CD4-positive, CD25-positive, alpha-beta regulatory T cell (primary cell): ENCODE results near the gene MPP2. TPM values are rescaled to one million over a fixed set of nuclear protein-coding genes. Genes with fewer than 3 reads are reported as not detected.

Source experiments
- ATAC-seq, 2 donors: fragments of 150-1000 bp; cut with Tn5 transposase; one replicate each; pipeline ENCODE4 v1.10.0; 2021; ENCODE audit warnings: low read depth in 2 of 2, moderate number of reproducible peaks in 2 of 2, moderate library complexity in 1 of 2
- DNase-seq, 3 donors: peaks; one replicate each; pipeline versions ENCODE4 v3.0.0 to v3.0.0-alpha.2; 2012 to 2022; ENCODE audit warnings: mixed read lengths in 1 of 3
- H3K27ac ChIP-seq: one replicate; pipeline ENCODE4 v1.7.0; 2013; ENCODE audit warnings: mild to moderate bottlenecking, low read length; ENCODE audit not compliant: insufficient read depth, poor library complexity, severe bottlenecking
- H3K27me3 ChIP-seq: one replicate; pipeline ENCODE4 v1.7.0; 2013; ENCODE audit warnings: low read length; ENCODE audit not compliant: control insufficient read depth, insufficient read depth
- H3K36me3 ChIP-seq: one replicate; pipeline ENCODE4 v1.7.0; 2013; ENCODE audit warnings: mild to moderate bottlenecking, low read length, moderate library complexity; ENCODE audit not compliant: control insufficient read depth, insufficient read depth
- H3K4me1 ChIP-seq: 2 replicates; pipeline ENCODE4 v1.7.0; 2013; ENCODE audit warnings: mild to moderate bottlenecking, low read length; ENCODE audit not compliant: insufficient read depth, control insufficient read depth, poor library complexity, severe bottlenecking
- H3K4me3 ChIP-seq: one replicate; pipeline ENCODE4 v1.7.0; 2013; ENCODE audit warnings: low read depth, mild to moderate bottlenecking, low read length, moderate library complexity
- H3K9me3 ChIP-seq, 2 experiments: 1 replicate in 1 of 2; 2 replicates in 1 of 2; pipeline ENCODE4 v1.7.0; 2013; ENCODE audit warnings: low read length in 2 of 2, mild to moderate bottlenecking in 1 of 2, moderate library complexity in 1 of 2; ENCODE audit not compliant: control insufficient read depth in 2 of 2
- H3K27ac Mint-ChIP-seq, 3 donors: one replicate each; pipeline ENCODE4 v1.8.0; 2020 to 2022; ENCODE audit warnings: mild to moderate bottlenecking in 3 of 3, mixed read lengths in 3 of 3, moderate library complexity in 2 of 3
- H3K27me3 Mint-ChIP-seq: one replicate; pipeline ENCODE4 v1.8.0; 2022; ENCODE audit warnings: mild to moderate bottlenecking, mixed read lengths
- H3K36me3 Mint-ChIP-seq: one replicate; pipeline ENCODE4 v1.8.0; 2020; ENCODE audit warnings: mixed read lengths
- H3K4me1 Mint-ChIP-seq, 4 donors: one replicate each; pipeline ENCODE4 v1.8.0; 2020 to 2022; ENCODE audit warnings: mixed read lengths in 4 of 4, mild to moderate bottlenecking in 1 of 4
- H3K4me3 Mint-ChIP-seq, 4 donors: one replicate each; pipeline ENCODE4 v1.8.0; 2020 to 2022; ENCODE audit warnings: mild to moderate bottlenecking in 4 of 4, mixed read lengths in 4 of 4, moderate library complexity in 3 of 4
- H3K9me3 Mint-ChIP-seq, 7 donors: one replicate each; pipeline ENCODE4 v1.8.0; 2020 to 2022; ENCODE audit warnings: mixed read lengths in 7 of 7, mild to moderate bottlenecking in 3 of 7, moderate library complexity in 2 of 7
- polyA plus RNA-seq, 4 donors: library from polyadenylated mRNA; unstranded; fragments of 300-500 nt; fragmentation: Illumina TruSeq; gene quantifications; one replicate each; pipeline ENCODE4 v1.2.3, GENCODE V29; 2021
- total RNA-seq: library from RNA; stranded (reverse); gene quantifications from one replicate; pipeline ENCODE4 v1.2.3, GENCODE V29; 2022

Gene MPP2
- total and polyA plus RNA-seq, 5 donors from 2014 or later = 0.47 to 1.6 TPM; not detected in 3

DNA sequence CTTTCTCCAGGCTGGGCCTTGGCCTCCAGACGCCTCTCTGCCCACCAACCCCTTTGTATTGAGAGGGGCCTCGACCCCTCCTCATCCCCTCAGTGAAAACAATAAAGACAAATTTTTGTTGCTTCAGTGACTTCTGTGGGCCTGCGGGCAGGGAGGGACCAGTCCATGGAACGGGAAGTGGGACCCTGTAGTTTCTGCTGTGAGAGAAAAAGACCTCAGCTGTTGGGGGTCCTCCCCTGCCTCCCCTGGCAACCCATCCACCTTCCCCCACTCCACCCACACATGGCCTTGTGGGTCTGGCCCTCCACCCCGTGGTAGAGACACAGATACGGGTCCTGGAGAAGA, 31.5 kb upstream of the MPP2 start:
- Histone ChIP-seq H3K9me3 (no peaks in the 10 kb centered on the region), H3K4me1 (peaks cover 11% of the 10 kb centered on the region), H3K36me3 (no peaks in the 10 kb centered on the region), H3K4me3 (no peak overlapping the region), H3K27ac (no peak overlapping the region), H3K27me3 (peaks cover 3% of the 10 kb centered on the region)
- H3K27ac Mint-ChIP-seq = no peak overlapping the region
- peak overlapping the region in 1 of 4 donors; percentile 43 for H3K4me3 Mint-ChIP-seq
- no peaks in the 10 kb centered on the region for H3K9me3 Mint-ChIP-seq
- ATAC-seq (no peak), DNase-seq (no peak)
- H3K4me1 Mint-ChIP-seq = peaks cover 0 to 17% (median 2%) of the 10 kb centered on the region in 4 donors
- H3K36me3 Mint-ChIP-seq = no peaks in the 10 kb centered on the region
- H3K27me3 Mint-ChIP-seq = peaks cover 9% of the 10 kb centered on the region

DNA sequence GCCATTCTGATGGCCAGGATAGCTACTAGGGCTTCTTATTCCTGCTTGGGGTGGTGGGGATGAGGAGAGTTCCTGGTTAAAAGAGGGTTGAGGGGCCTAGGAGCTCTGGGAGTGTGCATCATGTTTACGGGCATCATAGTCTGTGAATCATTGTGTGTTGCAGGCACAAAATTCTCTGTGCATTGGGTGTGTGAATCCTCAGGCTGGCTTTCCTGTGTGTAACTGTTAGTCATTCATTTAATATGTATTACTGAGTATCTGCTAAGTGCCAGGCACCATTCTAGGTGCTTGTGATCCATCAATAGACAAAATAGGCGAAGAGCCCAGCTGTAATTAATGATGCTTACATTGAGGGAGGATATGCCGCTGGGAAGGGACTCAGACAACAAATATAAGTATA, 29.1 kb upstream of the MPP2 start:
- ATAC-seq = no peak
- no peak overlapping the region for H3K4me3 Mint-ChIP-seq
- H3K9me3 Mint-ChIP-seq = no peaks in the 10 kb centered on the region

GRCh38 chr17:43935926-43936261, 28.6 kb upstream of the MPP2 start:
- Mint-ChIP-seq H3K9me3 (no peaks in the 10 kb centered on the region), H3K27ac (no peak overlapping the region), H3K4me1 (peaks cover 0 to 17% (median 1%) of the 10 kb centered on the region in 4 donors), H3K27me3 (peaks cover 9% of the 10 kb centered on the region), H3K4me3 (no peak overlapping the region), H3K36me3 (no peaks in the 10 kb centered on the region)
- H3K36me3 ChIP-seq = no peaks in the 10 kb centered on the region
- peaks cover 3% of the 10 kb centered on the region for H3K27me3 ChIP-seq
- ATAC-seq (no peak), DNase-seq (no peak)
- H3K9me3 ChIP-seq = no peaks in the 10 kb centered on the region
- H3K27ac ChIP-seq = no peak overlapping the region
- no peak overlapping the region for H3K4me3 ChIP-seq
- peaks cover 11% of the 10 kb centered on the region for H3K4me1 ChIP-seq

More for the DNA sequence above, 29.1 kb upstream of the MPP2 start:
- Mint-ChIP-seq H3K27me3 (peaks cover 9% of the 10 kb centered on the region), H3K27ac (no peak overlapping the region), H3K36me3 (no peaks in the 10 kb centered on the region), H3K4me1 (peaks cover 0 to 17% (median 1%) of the 10 kb centered on the region in 4 donors)
- H3K27me3 ChIP-seq = peaks cover 3% of the 10 kb centered on the region
- no peak overlapping the region for H3K27ac ChIP-seq
- no peaks in the 10 kb centered on the region for H3K9me3 ChIP-seq
- peaks cover 11% of the 10 kb centered on the region for H3K4me1 ChIP-seq
- H3K36me3 ChIP-seq = no peaks in the 10 kb centered on the region
- DNase-seq = no peak
- no peak overlapping the region for H3K4me3 ChIP-seq

- no peaks in the 10 kb centered on the region for H3K9me3 Mint-ChIP-seq
- Histone ChIP-seq H3K4me1 (peaks cover 11% of the 10 kb centered on the region), H3K36me3 (no peaks in the 10 kb centered on the region), H3K4me3 (no peak overlapping the region), H3K27ac (no peak overlapping the region), H3K27me3 (peaks cover 3% of the 10 kb centered on the region), H3K9me3 (no peaks in the 10 kb centered on the region)
- no peak for DNase-seq
- H3K27me3 Mint-ChIP-seq = peaks cover 9% of the 10 kb centered on the region
- no peaks in the 10 kb centered on the region for H3K36me3 Mint-ChIP-seq
- peaks cover 0 to 17% (median 1%) of the 10 kb centered on the region in 4 donors for H3K4me1 Mint-ChIP-seq
- H3K4me3 Mint-ChIP-seq = no peak overlapping the region
- H3K27ac Mint-ChIP-seq = peak overlapping the region in 1 of 3 donors; percentile 48
- no peak for ATAC-seq
Measured at GRCh38 chr17:43935204-43935925, 28.0 kb upstream of the MPP2 start.

DNA sequence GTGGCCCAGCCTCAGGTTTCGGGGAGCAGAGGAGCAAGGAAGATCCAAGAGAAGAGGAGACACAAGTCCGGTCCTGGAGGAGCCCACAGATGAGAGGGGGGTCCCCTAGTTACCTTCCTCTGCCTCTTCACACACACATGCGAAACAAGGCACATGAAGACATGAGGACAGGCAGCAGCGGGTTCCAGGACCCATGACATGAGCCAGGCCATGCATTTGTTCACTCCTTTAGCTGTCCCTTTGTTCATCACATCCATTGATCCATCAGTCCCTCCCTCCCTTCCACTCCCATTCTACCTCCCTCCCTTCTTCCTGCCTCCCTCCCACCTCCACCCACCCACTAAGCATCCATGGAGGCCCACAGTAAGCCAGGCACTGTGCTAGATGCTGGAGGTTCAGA, 25.6 kb upstream of the MPP2 start:
- H3K27me3 Mint-ChIP-seq = peaks cover 6% of the 10 kb centered on the region
- DNase-seq (no peak), ATAC-seq (no peak)
- H3K9me3 Mint-ChIP-seq = no peaks in the 10 kb centered on the region
- peaks cover 3 to 14% (median 8%) of the 10 kb centered on the region in 4 donors for H3K4me1 Mint-ChIP-seq
- no peaks in the 10 kb centered on the region for H3K36me3 Mint-ChIP-seq
- H3K4me1 ChIP-seq = peaks cover 9% of the 10 kb centered on the region
- no peak overlapping the region for H3K27ac ChIP-seq
- no peaks in the 10 kb centered on the region for H3K36me3 ChIP-seq
- H3K9me3 ChIP-seq = no peaks in the 10 kb centered on the region
- H3K27ac Mint-ChIP-seq = no peak overlapping the region
- no peaks in the 10 kb centered on the region for H3K27me3 ChIP-seq
- H3K4me3 ChIP-seq = no peak overlapping the region
- no peak overlapping the region for H3K4me3 Mint-ChIP-seq

DNA sequence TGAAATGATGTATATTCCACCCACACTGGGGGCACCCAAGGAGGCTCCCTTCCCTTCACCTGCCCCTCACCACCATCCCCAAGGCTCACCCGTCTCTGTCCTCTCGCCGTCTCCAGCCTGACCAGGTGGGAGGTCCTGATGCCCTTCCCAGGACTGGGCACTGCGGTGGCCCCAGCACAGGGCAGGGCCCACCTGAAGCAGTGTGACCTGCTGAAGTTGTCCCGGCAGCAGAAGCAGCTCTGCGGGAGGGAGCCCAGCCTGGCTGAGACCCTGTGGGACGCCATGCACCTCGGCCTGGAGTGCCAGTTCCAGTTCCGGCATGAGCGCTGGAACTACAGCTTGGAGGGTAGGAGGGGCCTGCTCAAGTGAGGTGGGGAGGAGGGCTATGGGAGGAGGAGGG, 25.0 kb upstream of the MPP2 start:
- no peak overlapping the region for H3K27ac Mint-ChIP-seq
- no peaks in the 10 kb centered on the region for H3K9me3 ChIP-seq
- peaks cover 3% of the 10 kb centered on the region for H3K27me3 Mint-ChIP-seq
- H3K4me3 Mint-ChIP-seq = no peak overlapping the region
- peaks cover 14% of the 10 kb centered on the region for H3K4me1 ChIP-seq
- H3K27ac ChIP-seq = no peak overlapping the region
- ATAC-seq = no peak
- H3K4me3 ChIP-seq = no peak overlapping the region
- no peaks in the 10 kb centered on the region for H3K9me3 Mint-ChIP-seq
- H3K36me3 Mint-ChIP-seq = no peaks in the 10 kb centered on the region
- DNase-seq = no peak
- H3K27me3 ChIP-seq = no peaks in the 10 kb centered on the region
- H3K4me1 Mint-ChIP-seq = peaks cover 6 to 16% (median 11%) of the 10 kb centered on the region in 4 donors
- no peaks in the 10 kb centered on the region for H3K36me3 ChIP-seq

GRCh38 chr17:43931062-43931571, 23.8 kb upstream of the MPP2 start:
- Histone ChIP-seq H3K27ac (no peak overlapping the region), H3K27me3 (no peaks in the 10 kb centered on the region), H3K4me1 (peaks cover 20% of the 10 kb centered on the region), H3K4me3 (no peak overlapping the region), H3K9me3 (no peaks in the 10 kb centered on the region), H3K36me3 (no peaks in the 10 kb centered on the region)
- ATAC-seq (no peak), DNase-seq (no peak)
- H3K27me3 Mint-ChIP-seq = peaks cover 5% of the 10 kb centered on the region
- H3K4me3 Mint-ChIP-seq = no peak overlapping the region
- no peaks in the 10 kb centered on the region for H3K9me3 Mint-ChIP-seq
- no peaks in the 10 kb centered on the region for H3K36me3 Mint-ChIP-seq
- peaks cover 10 to 21% (median 16%) of the 10 kb centered on the region in 4 donors for H3K4me1 Mint-ChIP-seq
- H3K27ac Mint-ChIP-seq = peak overlapping the region in 2 of 3 donors; percentile 35 to 83

GRCh38 chr17:43928609-43929008, 21.3 kb upstream of the MPP2 start:
- no peaks in the 10 kb centered on the region for H3K36me3 Mint-ChIP-seq
- H3K27ac Mint-ChIP-seq = peak overlapping the region in 1 of 3 donors; percentile 24
- H3K4me3 Mint-ChIP-seq = peak overlapping the region in 2 of 4 donors; percentile 3 to 12
- ATAC-seq = no peak
- Histone ChIP-seq H3K4me1 (peaks cover 20% of the 10 kb centered on the region), H3K4me3 (peak overlapping the region; percentile 79), H3K27ac (no peak overlapping the region), H3K36me3 (no peaks in the 10 kb centered on the region), H3K27me3 (no peaks in the 10 kb centered on the region), H3K9me3 (no peaks in the 10 kb centered on the region)
- H3K4me1 Mint-ChIP-seq = peaks cover 10 to 21% (median 18%) of the 10 kb centered on the region in 4 donors
- DNase-seq = no peak
- no peaks in the 10 kb centered on the region for H3K9me3 Mint-ChIP-seq
- H3K27me3 Mint-ChIP-seq = peaks cover 5% of the 10 kb centered on the region
